Measurements from ENCODE around the gene PSD2. TPM values are rescaled to one million over a fixed set of nuclear protein-coding genes. Genes with fewer than 3 reads are reported as not detected.

PSD2 gene
- total RNA-seq, 1 experiment from 2014 or later = not detected

DNA sequence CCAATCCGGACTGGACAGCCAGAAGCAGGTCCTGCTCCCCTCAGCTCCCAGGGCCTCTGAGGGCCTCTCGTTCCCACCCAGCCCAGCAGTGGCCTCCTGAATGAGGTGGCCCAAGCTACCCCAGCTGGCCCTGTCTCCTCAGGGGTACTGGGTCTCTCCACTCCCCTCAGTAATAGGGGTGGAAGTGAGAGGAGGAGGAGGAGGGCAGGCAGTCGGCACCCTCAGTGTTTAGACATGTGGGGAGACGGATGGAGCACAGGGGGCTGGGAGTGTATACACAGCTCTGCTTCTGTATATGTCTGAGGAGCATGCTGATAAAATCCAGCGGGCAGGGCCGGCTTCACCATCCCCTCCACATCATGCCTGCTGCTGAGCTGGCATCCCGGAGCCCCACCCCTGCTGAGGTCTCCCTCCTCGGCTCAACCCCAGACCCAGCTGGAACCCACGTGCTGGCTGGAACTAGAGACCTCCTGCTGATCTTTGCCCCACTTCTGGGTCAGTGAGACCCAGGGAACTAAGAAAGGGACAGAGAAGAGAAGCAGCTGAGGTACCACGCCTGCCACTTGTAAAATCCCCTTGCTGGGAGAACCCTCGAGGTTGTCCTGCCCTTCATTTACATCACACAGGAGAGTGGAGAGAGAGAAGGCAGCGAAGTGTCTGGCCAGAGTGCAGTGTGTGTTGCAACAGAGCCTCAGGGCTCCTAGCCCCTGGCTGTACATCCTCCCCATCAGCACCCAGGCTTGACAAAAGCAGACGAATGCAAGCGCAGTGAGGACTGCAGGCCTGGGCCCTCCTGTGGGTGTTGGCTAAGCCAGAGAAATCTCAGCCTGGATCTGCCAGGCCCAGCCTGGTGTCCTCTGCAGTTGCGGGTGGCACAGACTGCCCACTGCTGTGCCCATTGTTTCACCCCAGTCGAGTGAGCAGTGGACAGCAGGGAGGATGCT is 77.5 kb downstream of the PSD2 start:
- POLR2A ChIA-PET (ENCODE audit: unreplicated experiment) = no interaction called here
- Histone ChIP-seq H3K79me2 (ENCODE audit: low read length) (no peaks in the 10 kb centered on the region), H3K9me3 (ENCODE audit: low read length) (no peaks in the 10 kb centered on the region), H3K27me3 (ENCODE audit: low read length) (no peaks in the 10 kb centered on the region), H3K9me2 (replicated peaks; ENCODE audit: low read length) (no peaks in the 10 kb centered on the region), H2AFZ (ENCODE audit: low read length) (no peak overlapping the region), H3K4me1 (ENCODE audit: insufficient read depth, low read length) (peaks cover 18% of the 10 kb centered on the region), H3K36me3 (ENCODE audit: low read depth, low read length) (no peaks in the 10 kb centered on the region), H3K27ac (ENCODE audit: low read length) (no peak overlapping the region), H3K9ac (ENCODE audit: low read length) (no peak overlapping the region), H4K20me1 (ENCODE audit: low read length) (no peaks in the 10 kb centered on the region), H3K4me3 (ENCODE audit: low read length) (no peak overlapping the region), H3F3A (ENCODE audit: low read length, unreplicated experiment) (no peaks in the 10 kb centered on the region), H3K4me2 (ENCODE audit: low read length) (no peak overlapping the region)
- TF ChIP-seq, protein P1, sequence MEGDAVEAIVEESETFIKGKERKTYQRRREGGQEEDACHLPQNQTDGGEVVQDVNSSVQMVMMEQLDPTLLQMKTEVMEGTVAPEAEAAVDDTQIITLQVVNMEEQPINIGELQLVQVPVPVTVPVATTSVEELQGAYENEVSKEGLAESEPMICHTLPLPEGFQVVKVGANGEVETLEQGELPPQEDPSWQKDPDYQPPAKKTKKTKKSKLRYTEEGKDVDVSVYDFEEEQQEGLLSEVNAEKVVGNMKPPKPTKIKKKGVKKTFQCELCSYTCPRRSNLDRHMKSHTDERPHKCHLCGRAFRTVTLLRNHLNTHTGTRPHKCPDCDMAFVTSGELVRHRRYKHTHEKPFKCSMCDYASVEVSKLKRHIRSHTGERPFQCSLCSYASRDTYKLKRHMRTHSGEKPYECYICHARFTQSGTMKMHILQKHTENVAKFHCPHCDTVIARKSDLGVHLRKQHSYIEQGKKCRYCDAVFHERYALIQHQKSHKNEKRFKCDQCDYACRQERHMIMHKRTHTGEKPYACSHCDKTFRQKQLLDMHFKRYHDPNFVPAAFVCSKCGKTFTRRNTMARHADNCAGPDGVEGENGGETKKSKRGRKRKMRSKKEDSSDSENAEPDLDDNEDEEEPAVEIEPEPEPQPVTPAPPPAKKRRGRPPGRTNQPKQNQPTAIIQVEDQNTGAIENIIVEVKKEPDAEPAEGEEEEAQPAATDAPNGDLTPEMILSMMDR (conservative IDR thresholded peaks at IDR 0.05; ENCODE audit: low read depth, low read length) = no peak
- no peak for TF ChIP-seq EZH2 (IDR thresholded peaks at IDR 0.05; ENCODE audit: low read length, unreplicated experiment)
- no peak for TF ChIP-seq EZH2phosphoT487 (IDR thresholded peaks at IDR 0.05; ENCODE audit: borderline replicate concordance, low read length)
- no TSS peak for BruUV-seq (replicated peaks)
- CTCF ChIA-PET = no interaction called here
- intact Hi-C loops (cut with micrococcal nuclease) = no loop called here
- DNase-seq = no peak
- ATAC-seq = no peak

DNA sequence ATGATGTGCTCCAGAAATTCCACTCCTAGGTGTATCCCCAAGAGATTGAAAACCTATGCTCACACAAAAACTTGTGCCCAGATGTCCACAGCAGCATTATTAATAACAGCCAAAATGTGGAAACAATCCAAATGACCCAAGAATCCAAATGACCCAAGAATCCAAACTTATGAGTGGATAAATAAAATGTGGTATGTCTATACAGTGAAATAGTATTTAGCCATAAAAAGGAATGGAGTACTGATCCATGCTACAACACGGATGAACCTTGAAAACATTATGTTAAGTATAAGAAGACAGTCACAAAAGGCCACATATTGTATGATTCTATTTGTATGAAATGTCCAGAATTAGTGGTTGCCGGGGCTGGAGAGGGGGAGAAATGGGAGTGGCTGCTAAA is 80.3 kb downstream of the PSD2 start:
- Histone ChIP-seq H3K4me3 (ENCODE audit: low read length) (no peak overlapping the region), H2AFZ (ENCODE audit: low read length) (no peak overlapping the region), H3K36me3 (ENCODE audit: low read depth, low read length) (no peaks in the 10 kb centered on the region), H3K9me3 (ENCODE audit: low read length) (no peaks in the 10 kb centered on the region), H4K20me1 (ENCODE audit: low read length) (no peaks in the 10 kb centered on the region), H3K4me1 (ENCODE audit: insufficient read depth, low read length) (peaks cover 25% of the 10 kb centered on the region), H3K9me2 (replicated peaks; ENCODE audit: low read length) (no peaks in the 10 kb centered on the region), H3K9ac (ENCODE audit: low read length) (no peak overlapping the region), H3K27me3 (ENCODE audit: low read length) (no peaks in the 10 kb centered on the region), H3K4me2 (ENCODE audit: low read length) (no peak overlapping the region), H3K27ac (ENCODE audit: low read length) (no peak overlapping the region), H3F3A (ENCODE audit: low read length, unreplicated experiment) (no peaks in the 10 kb centered on the region), H3K79me2 (ENCODE audit: low read length) (no peaks in the 10 kb centered on the region)
- intact Hi-C loops (cut with micrococcal nuclease) = no loop called here
- ChIA-PET CTCF (no interaction called here), POLR2A (ENCODE audit: unreplicated experiment) (no interaction called here)
- ATAC-seq (no peak), DNase-seq (no peak)
- no TSS peak for BruUV-seq (replicated peaks)
- no peak for TF ChIP-seq EZH2 (IDR thresholded peaks at IDR 0.05; ENCODE audit: low read length, unreplicated experiment)
- TF ChIP-seq, protein P1 (conservative IDR thresholded peaks at IDR 0.05; ENCODE audit: low read depth, low read length) = no peak
- no peak for TF ChIP-seq EZH2phosphoT487 (IDR thresholded peaks at IDR 0.05; ENCODE audit: borderline replicate concordance, low read length)

DNA sequence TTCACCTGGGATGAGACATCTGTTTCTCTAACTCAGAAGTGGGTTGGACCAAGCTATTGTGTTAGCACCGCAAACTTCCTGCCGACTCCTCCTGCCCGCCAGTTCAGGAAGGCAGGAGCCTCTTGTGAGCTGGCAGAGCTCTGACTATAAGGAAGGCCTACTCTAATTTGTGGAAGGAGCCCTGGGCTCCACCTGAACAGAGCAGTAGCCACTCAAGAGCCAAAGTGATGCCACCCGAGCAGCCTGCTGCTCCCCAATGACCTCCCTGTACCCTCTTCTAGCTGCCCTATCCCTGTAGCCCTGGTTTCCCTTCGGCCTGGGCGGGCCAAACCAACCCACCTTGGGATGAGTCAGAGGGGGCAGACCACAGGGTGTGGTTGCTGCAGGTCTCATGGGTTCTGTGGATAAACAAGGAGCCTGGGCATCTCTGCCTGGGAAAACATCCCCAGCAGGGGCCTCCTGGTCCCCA is 81.6 kb downstream of the PSD2 start:
- DNase-seq (peak; percentile 90), ATAC-seq (peak; percentile 92)
- Histone ChIP-seq H2AFZ (ENCODE audit: low read length) (peak overlapping the region; percentile 76), H3K4me3 (ENCODE audit: low read length) (peak overlapping the region; percentile 52), H3K27ac (ENCODE audit: low read length) (peak overlapping the region; percentile 92), H3K27me3 (ENCODE audit: low read length) (no peaks in the 10 kb centered on the region), H4K20me1 (ENCODE audit: low read length) (no peaks in the 10 kb centered on the region), H3K9me3 (ENCODE audit: low read length) (no peaks in the 10 kb centered on the region), H3F3A (ENCODE audit: low read length, unreplicated experiment) (no peaks in the 10 kb centered on the region), H3K9ac (ENCODE audit: low read length) (peak overlapping the region; percentile 50), H3K79me2 (ENCODE audit: low read length) (no peaks in the 10 kb centered on the region), H3K4me2 (ENCODE audit: low read length) (peak overlapping the region; percentile 82), H3K36me3 (ENCODE audit: low read depth, low read length) (no peaks in the 10 kb centered on the region), H3K4me1 (ENCODE audit: insufficient read depth, low read length) (peaks cover 25% of the 10 kb centered on the region), H3K9me2 (replicated peaks; ENCODE audit: low read length) (no peaks in the 10 kb centered on the region)
- CTCF ChIA-PET = interaction anchor here (1.0 kb wide), 1 partner anchor 92 kb away, joined by 5 read pairs; no protein-coding TSS in a partner anchor
- intact Hi-C loops (cut with micrococcal nuclease) = loop anchor here (1.0 kb wide), 1 partner anchor 91 kb away; no protein-coding TSS in a partner anchor
- BruUV-seq (replicated peaks) = no TSS peak
- POLR2A ChIA-PET (ENCODE audit: unreplicated experiment) = interaction anchor here (0.6 kb wide), 1 partner anchor 679 kb away, joined by 6 read pairs; no protein-coding TSS in a partner anchor
- TF ChIP-seq EZH2 (IDR thresholded peaks at IDR 0.05; ENCODE audit: low read length, unreplicated experiment) (no peak), EZH2phosphoT487 (IDR thresholded peaks at IDR 0.05; ENCODE audit: borderline replicate concordance, low read length) (no peak)
- TF ChIP-seq, protein P1 (conservative IDR thresholded peaks at IDR 0.05; ENCODE audit: low read depth, low read length) = no peak
